BLaER1 (cell line): Measurements from ENCODE around the gene TTC3.

Experiments used
- H3K27ac ChIP-seq: shearing (Covaris generic); formaldehyde crosslinking; 2 replicates; pipeline ENCODE4 v1.8.1; 2022
- H3K27me3 ChIP-seq: shearing (Covaris generic); formaldehyde crosslinking; 2 replicates; pipeline ENCODE4 v1.8.1; 2022
- H3K36me3 ChIP-seq: shearing (Covaris generic); formaldehyde crosslinking; 2 replicates; pipeline ENCODE4 v1.8.1; 2022
- H3K4me1 ChIP-seq: shearing (Covaris generic); formaldehyde crosslinking; 2 replicates; pipeline ENCODE4 v1.8.1; 2022
- H3K4me2 ChIP-seq: shearing (Covaris generic); formaldehyde crosslinking; 2 replicates; pipeline ENCODE4 v1.8.1; 2022
- H3K4me3 ChIP-seq: shearing (Covaris generic); formaldehyde crosslinking; 2 replicates; pipeline ENCODE4 v1.8.1; 2022
- H3K9ac ChIP-seq: shearing (Covaris generic); formaldehyde crosslinking; 2 replicates; pipeline ENCODE4 v1.8.1; 2022
- H3K9me3 ChIP-seq: shearing (Covaris generic); formaldehyde crosslinking; 2 replicates; pipeline ENCODE4 v1.8.1; 2022
- H4K20me1 ChIP-seq: shearing (Covaris generic); formaldehyde crosslinking; 2 replicates; pipeline ENCODE4 v1.8.1; 2022
- Cebpa-rat ChIP-seq: shearing (Covaris generic); IDR thresholded peaks from 2 replicates; pipeline ENCODE4 v1.8.1; 2022

TTC3 gene

GRCh38 chr21:37183749-37184148 lies 110.7 kb downstream of the TTC3 start:
- Histone ChIP-seq H3K9me3 (peaks cover 6% of the 10 kb centered on the region; the same call in 1 of the 2 replicates), H3K27ac (no peak overlapping the region), H4K20me1 (peaks cover 5% of the 10 kb centered on the region; the same call in 1 of the 2 replicates), H3K36me3 (peaks cover 82% of the 10 kb centered on the region), H3K4me2 (no peak overlapping the region), H3K4me3 (no peak overlapping the region), H3K9ac (no peak overlapping the region), H3K27me3 (no peaks in the 10 kb centered on the region), H3K4me1 (no peaks in the 10 kb centered on the region)
- no peak for TF ChIP-seq Cebpa-rat

GRCh38 chr21:37184784-37185593 lies 111.9 kb downstream of the TTC3 start:
- no peak overlapping the region for H3K4me3 ChIP-seq
- TF ChIP-seq Cebpa-rat, result no peak
- H3K9me3 ChIP-seq, result peaks cover under 1% of the 10 kb centered on the region; the same call in 1 of the 2 replicates
- H3K27ac ChIP-seq, result no peak overlapping the region
- H3K27me3 ChIP-seq, result no peaks in the 10 kb centered on the region
- no peak overlapping the region for H3K9ac ChIP-seq
- peaks cover 5% of the 10 kb centered on the region; the same call in 1 of the 2 replicates for H4K20me1 ChIP-seq
- no peak overlapping the region for H3K4me2 ChIP-seq
- no peaks in the 10 kb centered on the region for H3K4me1 ChIP-seq
- peaks cover 82% of the 10 kb centered on the region for H3K36me3 ChIP-seq

- Histone ChIP-seq H3K9me3 (no peaks in the 10 kb centered on the region), H3K27me3 (no peaks in the 10 kb centered on the region), H3K4me2 (no peak overlapping the region), H3K9ac (no peak overlapping the region), H3K36me3 (peaks cover 85% of the 10 kb centered on the region), H3K4me3 (no peak overlapping the region), H3K4me1 (no peaks in the 10 kb centered on the region), H3K27ac (no peak overlapping the region), H4K20me1 (peaks cover 5% of the 10 kb centered on the region; the same call in 1 of the 2 replicates)
- TF ChIP-seq Cebpa-rat, result no peak
Observed at GRCh38 chr21:37186983-37187382, 113.9 kb downstream of the TTC3 start.

- Histone ChIP-seq H3K9ac (no peak overlapping the region), H3K4me1 (no peaks in the 10 kb centered on the region), H3K9me3 (no peaks in the 10 kb centered on the region), H3K4me2 (no peak overlapping the region), H4K20me1 (no peaks in the 10 kb centered on the region), H3K36me3 (peaks cover 87% of the 10 kb centered on the region), H3K4me3 (no peak overlapping the region), H3K27ac (no peak overlapping the region), H3K27me3 (no peaks in the 10 kb centered on the region)
- TF ChIP-seq Cebpa-rat, result no peak
Observed at GRCh38 chr21:37188825-37189224, 115.8 kb downstream of the TTC3 start.

- Histone ChIP-seq H3K36me3 (peaks cover 95% of the 10 kb centered on the region), H3K27me3 (no peaks in the 10 kb centered on the region), H3K9me3 (no peaks in the 10 kb centered on the region), H3K27ac (no peak overlapping the region), H3K9ac (no peak overlapping the region), H3K4me1 (no peaks in the 10 kb centered on the region), H3K4me2 (no peak overlapping the region), H3K4me3 (no peak overlapping the region), H4K20me1 (no peaks in the 10 kb centered on the region)
- TF ChIP-seq Cebpa-rat, result no peak
Observed at GRCh38 chr21:37192019-37192418, 119.0 kb downstream of the TTC3 start.

GRCh38 chr21:37193006-37193405 lies 120.0 kb downstream of the TTC3 start:
- no peaks in the 10 kb centered on the region for H4K20me1 ChIP-seq
- H3K4me3 ChIP-seq, result no peak overlapping the region
- no peak overlapping the region for H3K9ac ChIP-seq
- H3K36me3 ChIP-seq, result peaks cover 95% of the 10 kb centered on the region
- no peak overlapping the region for H3K27ac ChIP-seq
- no peak overlapping the region for H3K4me2 ChIP-seq
- no peak for TF ChIP-seq Cebpa-rat
- no peaks in the 10 kb centered on the region for H3K4me1 ChIP-seq
- no peaks in the 10 kb centered on the region for H3K9me3 ChIP-seq
- H3K27me3 ChIP-seq, result no peaks in the 10 kb centered on the region

- Histone ChIP-seq H3K4me1 (no peaks in the 10 kb centered on the region), H3K9ac (no peak overlapping the region), H3K27me3 (no peaks in the 10 kb centered on the region), H3K27ac (no peak overlapping the region), H3K4me3 (no peak overlapping the region), H4K20me1 (no peaks in the 10 kb centered on the region), H3K4me2 (no peak overlapping the region), H3K36me3 (peaks cover 95% of the 10 kb centered on the region), H3K9me3 (no peaks in the 10 kb centered on the region)
- no peak for TF ChIP-seq Cebpa-rat
Observed at GRCh38 chr21:37193676-37194075, 120.6 kb downstream of the TTC3 start.

GRCh38 chr21:37195059-37195458 lies 122.0 kb downstream of the TTC3 start:
- Histone ChIP-seq H3K9ac (no peak overlapping the region), H3K4me3 (no peak overlapping the region), H3K4me2 (no peak overlapping the region), H3K36me3 (peaks cover 95% of the 10 kb centered on the region), H3K27ac (no peak overlapping the region), H4K20me1 (no peaks in the 10 kb centered on the region), H3K27me3 (no peaks in the 10 kb centered on the region), H3K4me1 (no peaks in the 10 kb centered on the region), H3K9me3 (no peaks in the 10 kb centered on the region)
- TF ChIP-seq Cebpa-rat, result no peak

GRCh38 chr21:37195610-37196009 lies 122.6 kb downstream of the TTC3 start:
- H3K36me3 ChIP-seq, result peaks cover 95% of the 10 kb centered on the region
- H3K4me1 ChIP-seq, result no peaks in the 10 kb centered on the region
- H3K9me3 ChIP-seq, result no peaks in the 10 kb centered on the region
- no peak overlapping the region for H3K4me2 ChIP-seq
- H3K27ac ChIP-seq, result no peak overlapping the region
- H3K4me3 ChIP-seq, result no peak overlapping the region
- no peaks in the 10 kb centered on the region for H4K20me1 ChIP-seq
- H3K9ac ChIP-seq, result no peak overlapping the region
- no peak for TF ChIP-seq Cebpa-rat
- H3K27me3 ChIP-seq, result no peaks in the 10 kb centered on the region

GRCh38 chr21:37196847-37197246 lies 123.8 kb downstream of the TTC3 start:
- no peak overlapping the region for H3K4me3 ChIP-seq
- H3K36me3 ChIP-seq, result peaks cover 99% of the 10 kb centered on the region
- no peak overlapping the region for H3K27ac ChIP-seq
- H3K9ac ChIP-seq, result no peak overlapping the region
- H3K27me3 ChIP-seq, result no peaks in the 10 kb centered on the region
- no peak overlapping the region for H3K4me2 ChIP-seq
- no peak for TF ChIP-seq Cebpa-rat
- H3K4me1 ChIP-seq, result no peaks in the 10 kb centered on the region
- no peaks in the 10 kb centered on the region for H4K20me1 ChIP-seq
- H3K9me3 ChIP-seq, result no peaks in the 10 kb centered on the region
